HK-2 (cell line): ENCODE measurements around the gene CHRNA5.
A peak's percentile ranks its signal among the peaks of the same experiment; 100 is the strongest.

Experiments
- DNase-seq: peaks from one replicate; pipeline ENCODE4 v3.0.0-alpha.2; 2018; ENCODE audit not compliant: unreplicated experiment

CHRNA5 gene

DNA sequence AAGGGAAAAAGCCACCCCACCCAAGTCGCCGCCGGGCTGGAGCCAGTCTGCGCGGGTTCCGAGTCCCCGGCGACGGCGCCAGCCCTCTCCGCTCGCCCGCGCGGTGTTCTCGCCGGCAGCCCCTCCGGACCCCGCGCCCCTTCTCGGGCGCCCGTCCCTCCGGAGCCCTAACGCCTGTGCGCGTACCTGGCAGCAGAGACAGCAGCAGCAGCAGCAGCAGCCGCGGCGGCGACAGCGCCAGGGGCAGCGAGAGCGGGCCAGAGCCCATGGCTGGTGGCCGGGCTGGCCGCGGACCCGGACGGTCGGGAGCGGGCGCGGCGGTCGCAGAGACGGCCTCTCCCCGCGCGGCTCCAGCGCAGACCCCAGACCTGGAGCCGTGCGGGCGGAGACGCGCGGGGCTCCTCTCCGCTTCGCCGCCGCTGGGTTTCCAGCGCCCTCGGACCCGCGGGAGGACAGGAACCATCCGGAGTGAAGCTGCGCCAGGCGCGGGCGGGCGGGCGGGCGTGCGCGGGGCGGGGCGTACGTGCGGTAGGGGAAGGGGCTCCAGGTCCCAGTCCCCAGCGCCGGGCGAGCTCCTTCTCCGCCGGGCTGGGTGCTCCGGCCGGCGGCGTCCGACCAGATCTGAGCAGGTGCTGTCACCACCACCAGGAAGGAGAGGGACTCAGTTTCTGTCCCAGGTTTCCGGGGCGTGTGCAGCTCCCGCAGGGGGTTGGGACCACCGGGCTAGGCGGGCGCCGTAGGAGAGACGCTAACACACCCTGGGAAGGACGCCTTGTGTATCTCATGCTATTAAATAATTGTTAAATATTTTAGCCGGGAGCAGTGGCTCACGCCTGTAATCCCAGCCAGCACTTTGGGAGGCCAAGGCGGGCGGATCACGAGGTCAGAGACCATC is 55.5 kb downstream of the CHRNA5 start, which contains the start of gene CHRNA3:
TSS of gene CHRNA3 (minus strand) at position 470 of the 895 bp plus-strand sequence. CDS start at position 268, 202 bp downstream.
- no peak for DNase-seq

DNA sequence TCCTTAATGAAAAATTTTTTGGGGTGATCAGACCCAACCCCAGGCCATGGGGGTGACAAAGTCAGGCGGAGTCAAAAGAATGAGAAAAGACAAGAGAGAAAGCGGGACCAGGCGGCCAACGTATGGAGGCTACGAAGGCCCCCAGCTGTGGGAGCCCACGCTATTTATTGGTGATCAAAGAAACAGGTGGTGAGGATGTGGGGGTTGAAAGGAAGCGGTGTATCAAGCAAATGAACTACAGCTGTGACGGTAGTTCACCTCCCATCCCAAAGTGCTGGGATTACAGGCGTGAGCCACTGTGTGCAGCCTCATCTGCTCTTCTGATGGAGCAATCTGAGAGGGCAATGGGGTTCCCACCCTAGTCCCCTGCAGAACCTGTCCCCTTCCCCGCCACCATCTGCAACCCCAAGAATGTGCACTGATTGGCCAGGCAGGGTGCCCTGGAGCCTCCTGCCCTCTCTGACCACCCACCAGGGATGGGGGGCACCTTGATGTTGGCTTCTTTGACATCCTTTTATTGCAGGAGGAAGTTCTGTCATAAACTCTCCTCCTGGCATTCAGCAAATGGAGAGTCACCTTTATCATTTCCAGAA is 56.6 kb downstream of the CHRNA5 start:
- no peak for DNase-seq

GRCh38 chr15:78623786-78624497 is 58.6 kb downstream of the CHRNA5 start:
- DNase-seq = no peak

DNA sequence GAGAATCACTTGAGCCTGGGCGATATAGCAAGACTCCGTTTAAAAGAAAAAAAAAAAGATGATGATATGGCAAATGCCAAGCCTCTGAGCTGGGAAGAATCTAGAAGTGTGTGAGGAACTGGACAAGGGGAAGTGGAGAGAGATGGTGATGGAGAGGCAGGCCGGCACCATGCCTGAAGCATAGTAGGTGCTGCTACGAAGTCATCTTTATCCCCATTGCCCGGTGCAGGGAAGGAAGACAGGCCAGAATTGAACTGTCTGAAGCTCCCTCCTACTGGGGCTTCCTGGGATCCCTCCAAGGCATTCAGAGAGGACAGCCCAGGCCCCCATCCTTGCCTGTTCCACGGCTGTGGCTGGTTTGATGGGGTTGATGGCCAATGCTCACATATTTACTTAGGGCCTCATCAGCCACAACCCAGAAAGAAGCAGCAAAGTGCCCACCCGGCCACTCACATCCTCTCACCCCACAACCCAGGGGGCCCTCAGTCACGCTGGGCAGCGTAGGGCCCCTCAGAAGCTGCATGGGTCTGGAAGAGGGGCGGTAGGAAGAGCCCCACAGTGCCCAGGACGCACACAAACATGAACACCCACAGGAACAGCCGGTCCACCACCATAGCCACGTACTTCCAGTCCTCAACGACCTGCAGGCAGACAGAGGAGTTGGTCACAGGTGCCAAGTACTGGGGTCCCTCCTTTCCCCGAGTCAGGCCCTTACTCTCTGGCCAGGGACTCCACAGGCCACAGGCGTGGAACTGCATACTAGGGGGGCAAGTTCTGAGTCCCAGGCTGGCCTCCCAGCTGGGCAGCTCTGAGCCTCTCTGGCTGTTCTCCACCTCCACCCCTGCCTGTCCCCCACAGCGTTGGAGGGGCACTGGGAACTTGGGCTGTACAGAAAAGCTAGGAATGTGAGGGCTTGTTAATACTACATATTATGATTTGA is 59.6 kb downstream of the CHRNA5 start:
- no peak for DNase-seq

- DNase-seq = no peak
Measured at GRCh38 chr15:78625606-78626280, 60.4 kb downstream of the CHRNA5 start.

- DNase-seq = no peak
Measured at GRCh38 chr15:78626381-78626995, 61.2 kb downstream of the CHRNA5 start.

- no peak for DNase-seq
Measured at GRCh38 chr15:78627348-78627747, 62.0 kb downstream of the CHRNA5 start.

DNA sequence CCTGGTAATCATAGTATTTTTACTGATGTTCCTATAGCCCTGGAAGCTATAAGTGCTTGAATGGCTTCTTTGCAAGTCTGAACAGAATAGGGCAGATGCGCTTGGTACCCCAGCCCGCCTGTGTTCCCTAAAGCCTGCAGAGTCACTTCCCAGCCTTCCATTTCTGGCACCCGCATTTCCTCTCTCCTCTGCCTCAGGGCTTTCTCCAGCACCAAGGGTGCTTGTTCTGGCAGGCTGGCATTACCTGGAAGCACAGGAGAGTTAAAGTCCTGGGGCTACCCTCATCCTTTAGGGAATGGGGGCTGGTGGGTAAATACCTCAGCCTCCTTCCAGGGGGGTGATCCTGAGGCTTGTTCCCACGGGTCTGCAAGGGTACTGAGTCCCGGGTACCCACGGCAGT is 62.9 kb downstream of the CHRNA5 start:
- no peak for DNase-seq

DNA sequence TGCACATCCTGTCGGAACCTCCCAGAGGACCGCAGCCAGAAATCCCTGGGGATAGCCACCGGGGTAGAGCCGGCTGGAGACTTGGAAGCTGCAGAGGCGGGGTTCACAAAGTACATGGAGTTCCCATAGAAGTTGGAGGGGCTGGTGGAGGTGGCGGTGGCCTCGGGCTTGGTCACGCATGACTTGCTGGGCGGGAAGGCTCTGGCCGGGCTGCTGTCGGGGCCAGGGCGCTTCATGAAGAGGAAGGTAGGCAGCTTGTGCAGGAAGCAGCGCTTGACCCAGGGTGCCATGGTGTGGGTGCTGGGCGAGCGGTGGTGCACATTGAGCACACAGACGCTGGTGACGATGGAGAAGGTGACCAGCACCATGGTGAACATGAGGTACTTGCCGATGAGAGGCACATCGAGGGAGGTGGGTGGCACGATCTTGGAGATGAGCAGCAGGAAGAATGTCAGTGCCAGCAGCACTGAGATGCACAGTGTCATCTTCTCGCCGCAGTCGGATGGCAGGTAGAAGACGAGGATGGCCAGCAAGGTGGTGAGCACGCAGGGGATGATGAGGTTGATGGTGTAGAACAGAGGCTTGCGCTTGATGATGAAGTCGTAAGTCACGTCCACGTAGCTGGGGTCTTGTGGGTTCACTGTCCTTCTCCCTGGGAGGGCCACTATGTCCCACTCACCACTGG is 63.9 kb downstream of the CHRNA5 start:
- no peak for DNase-seq

DNA sequence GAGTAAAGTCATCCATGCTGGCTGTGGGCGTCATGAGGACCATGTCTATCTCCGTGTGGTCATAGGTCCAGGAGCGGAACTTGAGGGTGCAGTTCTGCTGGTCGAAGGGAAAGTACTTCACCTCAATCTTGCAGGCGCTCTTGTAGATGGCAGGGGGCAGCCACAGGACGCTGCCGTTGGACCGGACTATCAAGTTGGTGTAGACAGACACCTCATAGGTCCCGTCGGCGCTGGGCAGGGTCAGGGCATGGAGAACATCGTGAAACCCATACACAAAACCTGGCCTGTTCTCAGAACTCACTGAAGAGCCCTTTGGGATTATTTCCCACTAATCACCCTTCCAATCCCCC is 64.4 kb downstream of the CHRNA5 start:
- no peak for DNase-seq

GRCh38 chr15:78630886-78631633 is 65.7 kb downstream of the CHRNA5 start:
- no peak for DNase-seq

DNA sequence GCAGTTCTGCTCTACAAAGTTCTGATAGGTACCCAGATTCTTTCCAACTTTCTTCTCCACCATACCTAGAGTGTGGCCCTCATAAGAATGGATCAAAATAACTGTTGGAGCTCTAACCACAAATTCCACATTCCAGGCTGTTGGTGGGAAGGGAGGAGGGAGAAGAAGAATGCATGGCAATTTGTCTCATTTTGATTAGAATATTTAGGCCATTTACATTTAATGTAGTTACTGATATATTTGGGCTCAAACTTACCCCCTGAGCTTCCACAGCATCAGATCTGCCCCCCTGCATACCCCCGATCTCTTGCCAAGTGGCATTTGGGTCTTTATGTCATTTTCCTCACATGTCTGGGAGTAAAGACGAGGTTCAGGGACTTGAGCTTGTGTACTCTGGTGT is 68.0 kb downstream of the CHRNA5 start:
- no peak for DNase-seq

- no peak for DNase-seq
Measured at GRCh38 chr15:78634210-78635145, 69.2 kb downstream of the CHRNA5 start.

GRCh38 chr15:78635346-78635745 is 70.0 kb downstream of the CHRNA5 start:
- no peak for DNase-seq

DNA sequence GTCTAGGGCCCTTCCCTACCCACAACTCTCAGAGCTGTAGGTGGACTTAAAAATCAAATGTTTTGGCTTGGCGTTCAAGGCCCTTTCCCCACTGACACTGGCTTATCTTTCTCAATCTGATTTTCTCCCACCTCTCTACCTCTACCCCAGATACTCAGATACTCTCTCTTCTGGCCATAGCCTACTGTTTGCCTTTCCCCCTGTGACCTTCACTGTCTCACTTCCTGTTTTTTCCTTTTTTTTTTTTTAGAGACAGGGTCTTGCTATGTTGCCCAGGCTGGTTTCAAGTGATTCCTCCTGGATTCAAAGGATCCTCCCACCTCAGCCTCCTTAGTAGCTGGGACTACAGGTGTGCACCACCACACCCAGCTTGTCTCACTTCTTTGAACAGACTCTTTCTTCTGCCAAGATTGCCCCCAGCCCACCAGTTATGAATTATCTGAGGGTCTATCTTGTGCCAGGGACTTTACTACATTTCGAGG is 71.1 kb downstream of the CHRNA5 start:
- DNase-seq = no peak

GRCh38 chr15:78637776-78638435 is 72.6 kb downstream of the CHRNA5 start:
- no peak for DNase-seq

GRCh38 chr15:78638658-78639314 is 73.5 kb downstream of the CHRNA5 start:
- peak; percentile 20 for DNase-seq
